Inflammatory macrophage (primary cell): ENCODE data around the gene RAB21.
A peak's percentile ranks its signal among the peaks of the same experiment; 100 is the strongest.
"Not testable (repeated sequence)": the region's sequence is repeated elsewhere in the genome, so short reads cannot be mapped to it uniquely, and the experiment has no call there.

ENCODE experiments used
- DNase-seq, 2 donors: peaks; one replicate each; pipeline ENCODE4 v3.0.0-alpha.2; 2020 to 2022

RAB21 gene

DNA sequence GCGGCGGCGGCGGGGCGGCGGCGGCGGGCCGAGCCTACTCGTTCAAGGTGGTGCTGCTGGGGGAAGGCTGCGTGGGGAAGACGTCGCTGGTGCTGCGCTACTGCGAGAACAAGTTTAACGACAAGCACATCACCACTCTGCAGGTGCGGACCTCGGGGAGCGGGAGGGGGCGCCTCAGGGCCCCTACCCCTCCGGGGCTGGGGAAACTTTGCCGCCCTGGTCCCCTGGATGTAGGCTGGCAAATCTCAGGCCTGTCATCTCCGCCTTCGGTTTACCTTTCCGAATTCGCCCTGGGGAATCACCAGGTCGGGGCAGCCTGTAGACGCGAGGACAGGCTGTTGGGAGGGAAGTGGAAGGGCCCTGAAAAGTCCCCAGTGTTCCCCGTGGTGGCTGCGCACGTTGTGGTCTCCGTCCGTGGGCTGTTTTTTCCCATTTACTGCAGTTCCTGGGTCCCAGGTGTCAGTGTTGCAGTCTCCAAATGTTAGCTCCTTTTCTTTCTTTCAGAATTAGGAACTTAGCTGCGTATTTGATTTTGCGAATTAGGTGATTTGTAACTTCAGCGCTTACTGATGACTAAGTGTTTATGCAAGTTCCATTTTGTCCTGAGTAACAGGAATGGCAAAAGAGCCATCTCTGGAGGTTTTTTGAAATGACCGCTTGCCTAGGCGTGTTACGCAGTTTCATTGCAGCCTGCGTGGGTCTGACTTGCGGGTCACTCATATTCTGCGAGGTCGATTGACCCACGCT, 656 bp downstream of the RAB21 start:
- peak; percentile 83 to 90 for DNase-seq

DNA sequence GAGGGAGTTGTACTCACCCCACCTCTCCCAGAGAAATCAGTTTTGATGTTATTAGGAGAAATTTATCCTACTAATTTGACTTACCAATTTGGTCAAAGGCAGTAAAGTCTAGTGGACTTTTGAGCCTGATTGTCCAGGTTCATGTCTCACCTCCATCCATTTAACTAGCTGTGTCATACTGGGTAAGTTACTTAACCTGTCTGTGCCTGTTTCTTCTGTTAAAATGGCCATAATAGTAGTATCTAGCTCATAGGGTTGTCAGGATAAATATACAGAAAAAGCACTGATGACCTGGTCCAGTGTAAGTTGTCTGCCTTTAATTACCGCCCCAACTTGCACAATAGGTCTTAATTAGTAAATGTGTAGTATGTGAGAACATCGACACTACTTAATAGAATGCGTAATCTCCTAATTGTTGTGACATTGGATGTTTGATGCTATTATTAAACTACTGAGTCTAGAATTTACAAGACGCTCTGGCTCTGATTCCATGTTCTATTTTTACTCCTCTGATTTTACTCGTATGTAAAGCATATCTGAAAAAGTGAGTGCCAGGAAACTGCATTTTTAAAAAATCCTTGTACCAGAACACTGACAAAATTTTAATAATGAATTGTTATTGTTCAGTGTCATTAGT, 1.5 kb downstream of the RAB21 start:
- no peak for DNase-seq

DNA sequence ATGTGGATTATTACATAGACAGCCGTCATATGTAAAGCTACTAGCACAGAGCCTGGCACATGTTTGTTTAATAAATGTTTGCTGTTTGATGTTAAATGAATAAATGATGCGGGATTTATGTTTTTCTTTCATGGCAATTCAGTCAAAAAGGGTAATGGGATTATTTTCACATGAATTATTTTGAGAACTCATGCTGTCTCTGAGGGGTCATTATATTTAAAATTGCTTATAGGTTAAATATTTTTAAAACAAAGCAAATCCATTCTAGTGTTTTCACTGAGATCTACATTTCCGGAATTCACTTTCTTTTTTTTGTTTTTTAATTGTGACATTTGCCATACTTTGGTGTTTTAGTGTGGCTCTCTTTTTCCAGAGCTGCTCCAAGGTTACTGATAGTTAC, 5.3 kb downstream of the RAB21 start:
- DNase-seq = no peak

DNA sequence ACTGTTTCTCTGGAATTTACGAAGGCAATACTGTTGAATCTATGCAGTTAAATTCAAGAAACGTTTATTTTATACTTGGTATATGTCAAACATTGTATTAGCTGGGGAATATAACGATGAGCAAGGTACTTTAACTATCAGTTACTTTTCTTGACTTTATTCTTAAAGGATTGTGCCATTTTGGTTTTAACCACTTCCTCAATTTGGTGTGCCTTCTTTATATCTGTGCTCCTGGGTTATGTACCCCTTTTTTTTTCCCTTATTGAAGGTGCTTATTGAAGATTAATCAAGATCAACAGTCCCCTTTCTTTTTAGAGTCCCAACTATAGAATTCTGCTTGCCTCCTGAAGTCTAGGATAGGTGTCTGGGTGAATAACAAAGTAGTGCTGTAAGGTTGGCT, 5.8 kb downstream of the RAB21 start:
- no peak for DNase-seq

DNA sequence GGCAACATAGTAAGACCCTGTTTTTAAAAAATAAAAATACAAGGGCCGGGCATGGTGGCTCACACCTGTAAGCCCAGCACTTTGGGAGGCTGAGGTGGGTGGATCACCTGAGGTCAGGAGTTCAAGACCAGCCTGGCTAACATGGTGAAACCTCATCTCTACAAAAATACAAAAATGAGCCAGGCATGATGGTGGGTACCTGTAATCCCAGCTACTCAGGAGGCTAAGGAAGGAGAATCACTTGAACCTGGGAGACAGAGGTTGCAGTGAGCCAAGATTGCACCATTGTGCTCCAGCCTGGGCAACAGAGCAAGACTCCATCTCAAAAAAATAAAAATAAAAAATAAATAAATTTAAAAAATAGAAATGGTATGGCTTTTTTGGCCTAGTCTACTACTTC, 6.7 kb downstream of the RAB21 start:
- DNase-seq = not testable (repeated sequence)

DNA sequence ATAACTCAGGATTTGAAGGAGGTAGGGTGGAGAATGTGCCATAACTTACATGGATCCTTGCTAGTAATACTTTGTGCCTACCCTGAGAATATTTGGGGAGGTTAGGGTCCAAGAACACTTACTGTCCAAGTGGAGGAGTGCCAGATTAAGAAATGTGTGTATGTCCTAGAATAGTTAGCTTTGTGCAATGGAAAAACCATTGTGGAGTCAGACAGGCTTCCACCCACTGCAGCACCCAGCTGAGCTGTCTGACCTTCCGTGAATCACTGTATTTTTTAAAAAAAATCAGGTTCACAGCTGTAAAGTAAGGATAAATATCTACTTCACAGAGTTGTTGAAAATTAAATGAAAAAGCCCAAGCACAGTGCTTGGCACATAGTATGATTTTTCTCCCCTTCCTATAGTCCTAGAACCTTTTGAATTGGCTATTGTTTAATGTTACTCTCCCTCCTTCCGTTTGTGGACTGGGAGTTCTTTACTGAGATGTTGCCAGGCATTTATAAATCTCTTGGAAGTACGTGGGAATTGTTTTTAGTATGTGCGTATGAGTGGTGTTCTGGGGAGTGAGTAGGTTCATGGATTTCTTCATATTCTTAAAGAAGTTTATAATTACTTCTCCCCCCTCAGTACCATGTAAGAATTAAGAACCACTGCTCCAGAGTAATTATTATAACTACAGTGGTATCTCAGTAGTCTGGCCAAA, 9.2 kb downstream of the RAB21 start:
- peak in 1 of 2 donors; percentile 8 for DNase-seq

DNA sequence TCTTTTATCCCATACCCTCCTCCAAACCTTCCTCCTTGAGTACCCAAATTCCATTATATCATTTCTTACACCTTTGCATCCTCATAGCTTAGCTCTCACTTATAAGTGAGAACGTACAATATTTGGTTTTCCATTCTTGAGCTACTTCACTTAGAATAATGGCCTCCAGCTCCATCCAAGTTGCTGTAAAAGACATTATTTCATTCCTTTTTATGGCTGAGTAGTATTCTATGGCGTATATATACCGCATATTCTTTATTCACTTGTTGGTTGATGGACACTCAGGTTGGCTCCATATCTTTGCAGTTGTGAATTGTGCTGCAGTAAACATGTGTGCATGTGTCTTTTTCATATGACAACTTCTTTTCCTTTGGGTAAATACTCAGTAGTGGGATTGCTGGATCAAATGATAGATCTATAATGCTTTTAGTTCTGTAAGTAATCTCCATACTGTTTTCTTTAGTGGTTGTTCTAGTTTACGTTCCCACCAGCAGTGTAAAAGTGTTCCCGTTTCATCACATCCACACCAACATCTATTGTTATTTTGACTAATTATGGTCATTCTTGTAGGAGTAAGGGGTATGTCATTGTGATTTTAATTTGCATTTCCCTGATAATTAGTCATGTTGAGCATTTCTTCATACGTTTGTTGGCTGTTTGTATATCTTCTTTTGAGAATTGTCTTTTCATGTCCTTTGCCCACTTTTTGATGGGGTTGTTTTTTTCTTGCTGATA, 10.1 kb downstream of the RAB21 start:
- no peak for DNase-seq

DNA sequence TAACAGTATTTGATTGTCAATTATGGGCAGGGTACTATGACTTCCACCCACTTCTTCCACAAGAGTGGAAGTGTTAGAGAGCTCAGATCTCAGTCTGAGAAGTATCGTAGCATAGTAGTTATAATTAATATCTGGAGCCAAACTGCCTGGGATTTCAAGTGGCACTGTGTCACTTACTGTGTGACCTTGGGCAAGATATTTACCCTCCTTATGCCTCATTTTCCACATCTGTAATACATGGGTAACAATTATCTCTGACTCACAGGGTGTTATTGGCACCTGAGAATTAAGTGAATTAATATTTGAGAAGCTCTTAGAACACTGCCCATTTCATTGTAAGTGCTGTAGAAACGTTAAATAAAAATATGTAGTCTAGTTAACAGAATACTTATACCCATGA, 11.5 kb downstream of the RAB21 start:
- DNase-seq = no peak

DNA sequence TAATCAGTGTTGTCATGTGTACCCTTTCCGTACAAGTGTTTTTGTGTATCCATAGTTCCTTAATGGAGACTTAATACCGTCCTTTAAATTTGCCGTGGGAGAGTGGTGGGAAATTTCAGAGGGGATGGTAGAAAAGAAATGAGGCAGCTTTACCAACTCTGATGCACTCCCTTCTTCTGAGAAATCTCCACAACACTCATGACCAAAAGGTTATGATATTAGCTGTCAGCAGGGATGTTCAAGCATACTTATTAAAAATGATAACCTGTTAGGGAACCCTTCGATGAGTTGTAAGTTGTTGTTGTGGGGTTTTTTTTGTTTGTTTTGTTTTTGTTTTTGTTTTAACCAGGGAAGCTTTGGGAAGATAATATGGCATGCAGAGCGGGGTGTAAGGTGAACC, 12.5 kb downstream of the RAB21 start:
- DNase-seq = no peak

DNA sequence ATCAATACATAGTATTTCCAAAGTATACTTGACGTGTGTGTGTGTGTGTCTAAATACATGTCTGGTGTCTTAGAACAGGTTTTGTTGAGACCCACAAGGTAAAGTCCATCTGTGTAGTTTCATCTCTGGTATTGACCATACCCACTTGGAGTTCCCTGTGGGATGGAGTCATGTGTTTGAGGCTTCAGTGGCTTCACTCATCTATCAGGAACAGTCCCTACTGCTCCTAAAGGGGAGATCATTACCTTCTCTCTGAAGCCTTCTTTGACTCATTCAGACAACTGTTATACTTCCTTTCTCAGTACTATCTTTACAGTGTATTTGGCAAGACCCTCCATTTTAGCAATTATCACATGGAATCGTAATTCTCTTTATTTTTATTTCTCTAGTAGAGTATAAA, 14.2 kb downstream of the RAB21 start:
- no peak for DNase-seq

DNA sequence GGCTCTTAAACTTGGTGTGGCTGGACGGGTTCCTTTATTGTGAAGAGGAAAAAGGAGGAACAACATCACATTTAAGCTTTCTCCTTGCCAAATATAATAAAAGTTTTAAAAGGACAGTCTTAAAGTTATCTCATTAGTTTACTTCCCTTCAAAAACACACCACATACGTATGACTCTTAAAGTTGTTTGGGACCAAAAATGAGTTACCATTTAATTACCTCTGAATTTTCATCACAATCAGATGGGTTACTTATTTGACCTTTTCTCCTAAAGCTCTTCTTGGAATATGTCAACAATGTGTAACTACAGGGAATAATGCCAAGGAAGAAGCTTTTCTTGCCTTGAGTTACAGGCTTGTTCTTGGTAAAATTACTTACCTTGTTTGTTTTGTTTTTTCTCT, 16.4 kb downstream of the RAB21 start:
- DNase-seq = no peak

DNA sequence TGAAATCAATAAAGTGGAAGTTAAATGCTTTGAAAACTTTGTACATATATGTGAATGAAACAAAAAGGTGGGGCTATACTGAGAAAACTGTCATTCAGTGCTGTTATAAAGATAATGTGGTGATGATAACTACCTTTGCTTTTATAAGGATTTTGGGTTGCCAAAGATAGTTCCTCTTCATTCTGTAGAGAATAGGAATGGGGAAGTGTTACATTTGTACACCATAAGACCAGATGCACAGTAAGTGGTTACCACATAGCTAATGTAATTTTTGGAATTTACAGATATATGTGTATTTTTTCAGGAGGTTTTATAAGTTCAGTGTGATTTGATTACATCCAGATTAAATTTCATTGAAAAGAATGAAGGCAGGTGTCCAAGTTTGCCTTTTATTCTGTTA, 18.1 kb downstream of the RAB21 start:
- DNase-seq = peak; percentile 25 to 65

DNA sequence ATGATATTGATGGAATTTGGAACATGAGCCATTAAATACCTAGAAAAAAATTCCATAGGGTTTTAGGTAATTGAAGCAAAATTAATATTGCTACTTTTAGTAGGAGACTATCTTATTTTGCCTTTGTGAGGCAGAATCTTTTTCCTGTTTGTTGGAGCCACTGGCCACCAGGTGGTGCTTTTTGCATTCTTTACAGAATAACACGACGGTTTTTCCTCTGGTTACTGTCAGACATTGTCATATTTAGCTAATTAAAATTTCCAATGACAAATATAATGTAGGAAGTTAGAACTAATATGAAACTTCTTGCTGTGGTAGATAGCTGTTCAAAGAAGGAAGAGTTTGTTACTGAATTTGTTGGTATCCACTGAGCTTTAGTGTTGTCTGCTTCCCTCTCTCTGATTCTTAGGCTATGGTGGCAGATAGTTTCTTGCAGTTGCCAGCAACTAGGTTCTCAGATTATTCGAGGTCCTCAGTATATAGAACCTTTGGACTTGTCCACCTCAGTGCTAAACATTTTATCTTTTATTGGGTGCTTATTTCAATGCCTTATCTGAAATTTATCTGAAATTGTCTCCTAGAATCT, 25.7 kb downstream of the RAB21 start:
- DNase-seq = peak; percentile 51 to 72

DNA sequence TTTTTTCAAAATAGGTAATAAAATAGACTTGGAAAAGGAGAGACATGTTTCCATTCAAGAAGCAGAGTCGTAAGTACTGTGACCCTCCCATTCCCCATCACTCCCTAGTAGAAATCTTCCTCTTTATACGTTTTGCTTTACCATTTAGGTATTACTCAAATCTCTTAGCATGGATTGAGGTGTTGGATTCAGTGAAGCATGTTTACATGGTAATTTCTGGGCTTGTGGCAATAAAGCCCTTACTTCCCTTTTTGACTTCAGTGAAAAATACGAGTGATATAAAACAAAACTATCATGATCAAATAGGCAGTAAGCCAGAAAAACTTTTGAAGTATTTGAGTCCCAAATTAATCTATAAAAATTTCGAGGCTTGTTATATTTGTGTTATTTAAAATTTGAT, 27.4 kb downstream of the RAB21 start:
- DNase-seq = peak in 1 of 2 donors; percentile 60

DNA sequence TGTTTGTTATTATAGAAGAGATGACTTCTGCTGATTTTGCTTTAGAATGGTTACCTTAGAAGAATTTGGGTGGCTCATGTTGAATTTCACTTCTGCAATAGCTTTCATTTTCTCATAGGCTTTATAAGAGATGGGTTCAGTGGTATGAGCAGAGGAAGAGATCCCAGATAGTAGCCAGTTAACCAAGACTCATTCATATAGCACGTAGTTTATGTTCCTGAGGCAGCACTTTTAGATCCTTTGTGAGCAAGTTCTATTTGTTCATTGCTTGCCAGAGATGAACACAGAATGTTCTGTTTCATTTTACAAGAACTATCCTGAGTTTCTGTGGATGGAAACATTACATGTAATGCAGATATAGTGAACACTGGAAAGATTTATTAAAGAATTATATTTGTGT, 32.2 kb downstream of the RAB21 start:
- DNase-seq = no peak

DNA sequence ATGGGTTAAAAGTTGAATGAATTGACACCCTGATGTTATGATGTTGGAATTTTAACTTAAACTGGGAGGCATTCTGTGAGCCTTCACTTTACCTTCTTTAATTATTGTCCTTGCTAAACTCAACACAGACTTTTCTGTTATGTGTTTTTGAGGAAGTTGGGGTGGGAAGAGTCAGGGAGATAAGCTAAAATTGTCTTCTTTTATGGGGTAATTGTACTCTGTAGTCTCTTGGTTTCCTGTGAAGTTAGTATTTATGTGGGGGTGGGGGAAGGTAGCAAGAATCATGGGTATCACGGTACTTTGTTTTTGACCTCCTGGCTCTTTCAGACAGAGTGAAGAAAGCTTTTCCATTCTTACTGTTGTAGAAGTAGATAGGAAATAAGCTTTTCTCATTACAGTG, 32.9 kb downstream of the RAB21 start:
- peak; percentile 36 to 62 for DNase-seq

DNA sequence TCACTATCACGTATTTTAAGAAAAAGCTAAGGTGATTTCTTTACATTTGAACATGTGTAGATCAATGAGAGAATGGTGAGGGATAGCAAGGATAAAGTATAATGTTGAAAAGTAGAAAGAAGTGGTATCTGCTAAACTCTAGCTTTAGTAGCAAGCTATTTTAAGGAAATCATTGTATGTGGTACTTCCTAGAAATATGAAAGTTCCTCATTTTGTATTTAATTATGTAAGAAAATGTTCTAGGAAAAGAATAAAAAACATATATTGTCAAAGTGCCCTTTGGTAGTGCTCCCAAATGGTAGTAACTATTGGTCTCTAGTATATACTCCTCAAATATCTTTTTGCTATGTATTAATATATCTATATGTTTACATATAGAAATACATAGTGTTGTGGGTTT, 35.7 kb downstream of the RAB21 start:
- DNase-seq = peak in 1 of 2 donors; percentile 85

DNA sequence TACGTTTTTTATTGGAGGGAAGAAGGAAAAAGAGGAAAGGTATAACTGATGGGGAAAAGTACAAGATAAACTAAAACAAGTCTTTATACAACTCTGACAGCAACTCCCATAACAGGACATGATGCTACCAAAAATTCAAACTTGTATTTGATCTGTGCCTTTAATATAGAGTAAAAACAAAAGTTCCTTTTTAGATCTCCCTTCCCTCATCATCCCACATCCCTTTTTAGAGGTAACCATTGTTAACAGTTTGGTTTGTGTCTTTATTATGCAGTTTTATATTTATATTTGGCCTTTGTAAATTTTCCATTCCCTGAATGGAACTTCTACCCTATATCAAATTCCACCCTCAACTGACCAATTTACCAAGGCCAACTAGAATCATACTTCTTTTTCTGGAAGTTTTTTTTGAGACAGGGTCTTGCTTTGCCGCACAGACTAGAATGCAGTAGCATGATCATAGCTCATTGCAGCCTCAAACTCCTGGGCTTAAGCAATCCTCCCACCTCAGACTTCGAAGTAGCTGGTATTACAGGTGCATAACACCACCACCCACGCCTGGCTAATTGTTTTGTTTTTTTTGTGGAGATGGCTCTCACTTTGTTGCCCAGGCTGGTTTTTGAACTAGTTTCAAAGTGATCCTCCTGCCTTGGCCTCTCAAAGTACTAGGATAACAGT, 36.9 kb downstream of the RAB21 start:
- DNase-seq = no peak

DNA sequence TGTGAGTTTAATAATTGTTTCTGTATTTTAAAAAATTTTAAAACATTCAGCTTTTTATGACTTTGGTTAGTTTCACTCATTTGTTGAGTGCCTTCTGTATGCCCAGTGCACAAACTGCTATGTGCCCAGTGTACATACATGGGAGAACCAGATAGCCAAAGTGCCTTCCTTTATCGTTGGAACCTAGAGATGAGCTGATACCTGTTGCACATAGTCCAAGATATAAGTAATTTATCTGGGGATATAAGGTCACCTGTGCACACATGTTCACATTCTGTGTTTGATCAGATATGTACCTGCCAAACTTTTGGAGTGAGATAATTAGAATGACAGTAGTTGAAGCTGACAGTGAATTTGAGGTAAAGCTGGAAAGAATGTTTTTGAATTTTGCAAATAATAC, 37.9 kb downstream of the RAB21 start:
- no peak for DNase-seq

DNA sequence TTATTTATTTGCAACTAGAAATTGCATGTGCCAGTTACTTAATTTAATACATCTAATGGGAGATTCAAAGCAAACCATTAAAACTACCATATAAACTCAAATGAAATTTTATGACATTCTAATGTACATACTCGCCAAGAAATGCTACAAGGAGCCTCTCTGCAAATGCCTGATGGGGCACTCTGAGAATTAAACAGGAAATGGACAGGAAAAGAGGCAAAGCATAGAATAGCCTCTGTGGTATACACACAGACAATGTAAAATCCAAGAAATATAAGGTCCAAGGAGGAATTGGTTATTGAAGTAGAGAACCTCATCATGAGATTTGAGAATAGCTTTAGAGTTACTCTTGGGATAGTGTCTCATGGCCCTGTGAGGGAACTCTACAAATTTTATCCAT, 41.2 kb downstream of the RAB21 start:
- no peak for DNase-seq

DNA sequence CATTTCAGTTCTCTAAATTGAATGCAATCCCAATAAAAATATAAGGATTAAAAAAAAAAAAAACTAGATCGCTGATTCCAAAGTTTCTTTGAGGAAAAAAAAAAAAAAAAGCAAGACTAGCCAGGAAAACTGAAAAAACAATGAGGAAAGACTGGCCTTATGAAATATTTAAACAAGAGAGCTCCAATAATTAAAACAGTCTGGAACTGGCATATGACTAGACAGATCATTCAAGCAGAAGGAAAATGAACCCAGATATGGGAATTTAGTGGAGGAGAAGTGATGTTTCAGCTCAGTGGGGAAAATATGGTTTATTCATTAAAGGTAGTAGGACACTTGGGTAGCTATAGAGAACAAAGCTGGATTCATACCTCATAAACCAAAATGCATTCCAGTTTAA, 42.9 kb downstream of the RAB21 start:
- DNase-seq = no peak

DNA sequence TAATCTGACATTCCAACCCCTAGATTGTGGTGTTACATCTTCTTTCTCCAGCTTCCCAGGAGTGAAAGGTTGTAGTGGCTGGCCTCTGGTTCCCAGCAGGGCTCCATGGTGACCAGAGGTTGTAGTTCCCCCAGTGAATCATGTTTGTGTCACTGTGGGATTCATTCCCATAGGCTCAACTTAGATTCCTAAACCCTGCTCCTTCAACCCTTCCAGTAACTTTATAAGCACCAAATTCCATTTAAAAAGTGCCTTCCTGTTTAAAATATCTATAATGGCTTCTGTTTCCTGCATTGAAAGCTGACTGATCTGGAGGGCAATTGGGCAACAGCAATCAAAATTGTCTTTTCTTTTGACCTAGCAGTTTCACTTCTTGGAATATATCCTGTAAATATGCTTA, 44.4 kb downstream of the RAB21 start:
- DNase-seq = peak in 1 of 2 donors; percentile 66
